ENCODE results near the gene GALNT2.

GRCh38 chr1:230030122-230030821 is 36.8 kb upstream of the GALNT2 start:
- TF ChIP-seq CTCF (IDR thresholded peaks at IDR 0.05; ENCODE audit: borderline replicate concordance, extremely low read depth, low read length, poor library complexity, severe bottlenecking): no peak
- TF ChIP-seq EZH2 (IDR thresholded peaks at IDR 0.05; ENCODE audit: borderline replicate concordance, low read depth, low read length, severe bottlenecking): no peak

Data from DND-41 (cell line).